CD14-positive monocyte (primary cell): Measurements from ENCODE around the gene KNG1. TPM values are rescaled to one million over a fixed set of nuclear protein-coding genes. Genes with fewer than 3 reads are reported as not detected.

ENCODE experiments used
- DNase-seq, 3 donors: peaks; one replicate each; pipeline ENCODE4 v3.0.0-alpha.2; 2011 to 2022
- H2AFZ ChIP-seq: 2 replicates; pipeline ENCODE4 v1.6.0; 2012; ENCODE audit warnings: mild to moderate bottlenecking, low read depth, low read length, inconsistent platforms; ENCODE audit not compliant: insufficient read depth, poor library complexity, severe bottlenecking
- H3K27ac ChIP-seq, 2 donors: 1 replicate in 1 of 2; 2 replicates in 1 of 2; pipeline ENCODE4 v1.5.1; 2012 to 2013; ENCODE audit warnings: low read length in 2 of 2, control low read depth in 1 of 2, inconsistent platforms in 1 of 2, low read depth in 1 of 2, mild to moderate bottlenecking in 1 of 2
- H3K27me3 ChIP-seq, 2 donors: one replicate each; pipeline versions ENCODE4 v1.6.0 to v1.6.1; 2011 to 2013; ENCODE audit warnings: low read length in 2 of 2; ENCODE audit not compliant: control insufficient read depth in 2 of 2, insufficient read depth in 2 of 2
- H3K36me3 ChIP-seq, 2 donors: replicated peaks in 1 of 2; 1 replicate in 1 of 2; 2 replicates in 1 of 2; pipeline versions ENCODE4 v1.5.1 to v1.6.1; 2012 to 2013; ENCODE audit warnings: low read length in 2 of 2, control low read depth in 1 of 2, inconsistent platforms in 1 of 2, mild to moderate bottlenecking in 1 of 2; ENCODE audit not compliant: insufficient read depth in 2 of 2, control insufficient read depth in 1 of 2
- H3K4me1 ChIP-seq, 2 donors: 1 replicate in 1 of 2; 2 replicates in 1 of 2; pipeline versions ENCODE4 v1.5.1 to v1.6.1; 2012 to 2013; ENCODE audit warnings: low read length in 2 of 2, control low read depth in 1 of 2, inconsistent platforms in 1 of 2, mild to moderate bottlenecking in 1 of 2, moderate library complexity in 1 of 2; ENCODE audit not compliant: insufficient read depth in 2 of 2, control insufficient read depth in 1 of 2
- H3K4me2 ChIP-seq: replicated peaks from 2 replicates; pipeline ENCODE3; 2012; ENCODE audit warnings: low read length, moderate library complexity, mild to moderate bottlenecking; ENCODE audit not compliant: poor library complexity, severe bottlenecking; ENCODE audit errors: extremely low read depth
- H3K4me3 ChIP-seq, 3 experiments: fragments of 200-600 bp in 1 of 3; sonication (generic) in 1 of 3; replicated peaks in 1 of 3; 1 replicate in 2 of 3; 2 replicates in 1 of 3; pipeline ENCODE4 v1.5.1; 2011 to 2013; ENCODE audit warnings: low read length in 3 of 3, mild to moderate bottlenecking in 3 of 3, control low read depth in 2 of 3, low read depth in 2 of 3, inconsistent platforms in 1 of 3, moderate library complexity in 1 of 3
- H3K79me2 ChIP-seq: 2 replicates; pipeline ENCODE4 v1.6.0; 2012; ENCODE audit warnings: mild to moderate bottlenecking, control low read depth, inconsistent platforms, low read length, moderate library complexity; ENCODE audit not compliant: insufficient read depth
- H3K9ac ChIP-seq: 2 replicates; pipeline ENCODE4 v1.6.0; 2017; ENCODE audit warnings: low read length, mild to moderate bottlenecking; ENCODE audit not compliant: insufficient read depth, poor library complexity, severe bottlenecking
- H3K9me3 ChIP-seq, 2 donors: replicated peaks in 1 of 2; 1 replicate in 1 of 2; 2 replicates in 1 of 2; pipeline versions ENCODE4 v1.5.1 to v1.6.1; 2012 to 2013; ENCODE audit warnings: low read length in 2 of 2, control low read depth in 1 of 2; ENCODE audit not compliant: control insufficient read depth in 1 of 2, insufficient read depth in 1 of 2
- H4K20me1 ChIP-seq: 2 replicates; pipeline ENCODE4 v1.6.0; 2012; ENCODE audit warnings: mild to moderate bottlenecking, low read length, control low read depth, moderate library complexity; ENCODE audit not compliant: insufficient read depth
- H3K27ac Mint-ChIP-seq, 7 donors: one replicate each; pipeline ENCODE4 v1.8.0; 2020; ENCODE audit warnings: mild to moderate bottlenecking in 7 of 7, mixed read lengths in 7 of 7, moderate library complexity in 6 of 7, inconsistent platforms in 2 of 7
- H3K27me3 Mint-ChIP-seq, 3 donors: one replicate each; pipeline ENCODE4 v1.8.0; 2021 to 2022; ENCODE audit warnings: low read depth in 3 of 3, mild to moderate bottlenecking in 3 of 3, mixed read lengths in 3 of 3, moderate library complexity in 3 of 3, inconsistent platforms in 1 of 3
- H3K36me3 Mint-ChIP-seq, 2 donors: one replicate each; pipeline ENCODE4 v1.8.0; 2020; ENCODE audit warnings: mixed read lengths in 2 of 2, inconsistent platforms in 1 of 2, mild to moderate bottlenecking in 1 of 2
- H3K4me1 Mint-ChIP-seq: one replicate; pipeline ENCODE4 v1.8.0; 2020; ENCODE audit warnings: mild to moderate bottlenecking, mixed read lengths
- H3K4me3 Mint-ChIP-seq, 2 donors: one replicate each; pipeline ENCODE4 v1.8.0; 2020; ENCODE audit warnings: mild to moderate bottlenecking in 2 of 2, mixed read lengths in 2 of 2, moderate library complexity in 1 of 2
- H3K9me3 Mint-ChIP-seq, 7 donors: one replicate each; pipeline ENCODE4 v1.8.0; 2020 to 2022; ENCODE audit warnings: mixed read lengths in 7 of 7, mild to moderate bottlenecking in 6 of 7, moderate library complexity in 6 of 7, inconsistent platforms in 2 of 7
- WGBS: methylation state at CpG from one replicate; pipeline ENCODE4 v1.1.5; 2013; ENCODE audit warnings: missing lambda C conversion rate; ENCODE audit not compliant: insufficient coverage; 5-methylcytosine and 5-hydroxymethylcytosine counted together
- intact Hi-C, 2 donors: fragments of 100-400 bp; cut with micrococcal nuclease; formaldehyde crosslinking; loops; one replicate each; pipeline versions ENCODE4 v1.15.0 to v1.15.1; 2023
- polyA plus RNA-seq, 3 donors: library from polyadenylated mRNA; depleted of rRNA in 1 of 3; unstranded in 2 of 3; stranded (reverse) in 1 of 3; fragments of 300-500 nt in 2 of 3; fragments of >200 nt in 1 of 3; fragmentation: Illumina TruSeq in 2 of 3; gene quantifications; 1 replicate in 2 of 3; 2 replicates in 1 of 3; pipeline ENCODE4 v1.2.3, GENCODE V29; 2012 to 2021
- TF ChIP-seq, protein P1 (sequence below): fragments of 200-600 bp; IDR thresholded peaks from one replicate; pipeline ENCODE4 v1.8.0; 2022; ENCODE audit warnings: antibody characterized with exemption, mild to moderate bottlenecking

The KNG1 gene
- polyA plus RNA-seq, 3 donors: not detected

DNA sequence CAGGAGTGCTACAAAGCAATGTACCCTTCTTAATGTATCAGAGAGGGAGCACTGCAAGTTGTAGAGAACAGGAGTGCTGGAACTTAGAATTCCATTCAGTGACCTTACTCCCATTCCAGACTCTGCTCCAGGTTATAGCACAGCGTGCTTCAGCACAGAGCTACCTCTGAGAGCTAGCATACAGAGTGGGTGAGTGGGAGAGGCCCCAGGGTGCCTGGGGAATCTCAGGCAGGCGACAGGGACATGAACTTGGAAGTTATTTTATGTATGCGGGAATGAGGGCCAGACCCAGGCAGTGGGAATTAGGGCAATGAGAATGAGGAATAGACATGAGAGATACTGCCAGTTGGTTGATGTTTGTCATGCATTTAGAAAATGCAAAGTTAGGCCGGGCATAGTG, 3.7 kb upstream of the KNG1 start:
- Histone ChIP-seq H3K9me3 (no peaks in the 10 kb centered on the region), H3K27me3 (no peaks in the 10 kb centered on the region), H4K20me1 (no peaks in the 10 kb centered on the region), H3K4me2 (no peak overlapping the region), H3K27ac (no peak overlapping the region), H3K79me2 (no peaks in the 10 kb centered on the region), H3K4me1 (no peaks in the 10 kb centered on the region), H3K36me3 (no peaks in the 10 kb centered on the region), H3K4me3 (no peak overlapping the region), H2AFZ (no peak overlapping the region), H3K9ac (no peak overlapping the region)
- Mint-ChIP-seq H3K4me1 (no peaks in the 10 kb centered on the region), H3K27me3 (peaks cover 3 to 11% (median 7%) of the 10 kb centered on the region in 3 donors), H3K36me3 (no peaks in the 10 kb centered on the region), H3K9me3 (peaks cover 0 to 2% (median 0%) of the 10 kb centered on the region in 7 donors), H3K4me3 (no peak overlapping the region), H3K27ac (no peak overlapping the region)
- no peak for DNase-seq
- 96% methylated on average over 3 of the region's 4 CpGs for WGBS
- TF ChIP-seq, protein P1, sequence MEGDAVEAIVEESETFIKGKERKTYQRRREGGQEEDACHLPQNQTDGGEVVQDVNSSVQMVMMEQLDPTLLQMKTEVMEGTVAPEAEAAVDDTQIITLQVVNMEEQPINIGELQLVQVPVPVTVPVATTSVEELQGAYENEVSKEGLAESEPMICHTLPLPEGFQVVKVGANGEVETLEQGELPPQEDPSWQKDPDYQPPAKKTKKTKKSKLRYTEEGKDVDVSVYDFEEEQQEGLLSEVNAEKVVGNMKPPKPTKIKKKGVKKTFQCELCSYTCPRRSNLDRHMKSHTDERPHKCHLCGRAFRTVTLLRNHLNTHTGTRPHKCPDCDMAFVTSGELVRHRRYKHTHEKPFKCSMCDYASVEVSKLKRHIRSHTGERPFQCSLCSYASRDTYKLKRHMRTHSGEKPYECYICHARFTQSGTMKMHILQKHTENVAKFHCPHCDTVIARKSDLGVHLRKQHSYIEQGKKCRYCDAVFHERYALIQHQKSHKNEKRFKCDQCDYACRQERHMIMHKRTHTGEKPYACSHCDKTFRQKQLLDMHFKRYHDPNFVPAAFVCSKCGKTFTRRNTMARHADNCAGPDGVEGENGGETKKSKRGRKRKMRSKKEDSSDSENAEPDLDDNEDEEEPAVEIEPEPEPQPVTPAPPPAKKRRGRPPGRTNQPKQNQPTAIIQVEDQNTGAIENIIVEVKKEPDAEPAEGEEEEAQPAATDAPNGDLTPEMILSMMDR: no peak
- intact Hi-C loops: no loop called here

DNA sequence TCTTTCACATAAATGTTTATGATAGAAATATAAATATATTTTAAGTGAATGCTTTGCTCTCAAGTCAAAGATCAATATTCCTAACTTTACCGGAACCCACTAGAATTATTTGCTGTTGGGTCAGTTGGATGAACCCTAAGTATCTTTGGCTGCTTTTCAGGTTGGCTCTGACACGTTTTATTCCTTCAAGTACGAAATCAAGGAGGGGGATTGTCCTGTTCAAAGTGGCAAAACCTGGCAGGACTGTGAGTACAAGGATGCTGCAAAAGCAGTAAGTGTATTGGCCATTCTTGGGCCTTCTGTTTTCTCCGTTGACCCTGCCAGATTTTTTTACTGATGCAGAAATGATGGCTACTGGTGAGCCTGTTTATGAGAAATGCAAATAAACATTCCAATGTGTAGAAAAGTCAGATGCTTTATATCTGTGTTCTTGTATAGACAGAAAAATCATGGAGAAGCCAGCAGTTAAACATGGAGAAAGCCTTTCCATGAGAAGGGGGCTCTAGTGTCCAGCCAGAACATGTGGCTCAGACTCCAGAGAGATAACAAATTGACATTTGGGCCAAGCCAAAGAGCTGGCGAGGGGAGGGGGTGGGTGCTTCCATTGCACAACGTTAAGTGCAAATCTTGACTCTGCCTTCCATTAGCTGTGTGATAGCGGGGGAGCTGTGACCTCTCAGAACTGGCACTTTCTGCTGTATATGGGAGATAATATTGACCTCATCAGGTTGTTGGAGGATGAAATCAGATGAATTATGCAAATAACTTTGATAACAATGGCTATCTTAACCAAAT, 3.0 kb downstream of the KNG1 start:
- Histone ChIP-seq H3K4me1 (no peaks in the 10 kb centered on the region), H3K27ac (no peak overlapping the region), H3K4me2 (no peak overlapping the region), H3K27me3 (no peaks in the 10 kb centered on the region), H3K4me3 (no peak overlapping the region), H3K79me2 (no peaks in the 10 kb centered on the region), H3K9me3 (no peaks in the 10 kb centered on the region), H4K20me1 (no peaks in the 10 kb centered on the region), H3K9ac (no peak overlapping the region), H2AFZ (no peak overlapping the region), H3K36me3 (no peaks in the 10 kb centered on the region)
- intact Hi-C loops: no loop called here
- H3K27me3 Mint-ChIP-seq: peaks cover 2 to 10% (median 5%) of the 10 kb centered on the region in 3 donors
- TF ChIP-seq, protein P1: no peak
- no peaks in the 10 kb centered on the region for H3K4me1 Mint-ChIP-seq
- 94% methylated on average over 6 of the region's 7 CpGs for WGBS
- no peak overlapping the region for H3K27ac Mint-ChIP-seq
- H3K4me3 Mint-ChIP-seq: no peak overlapping the region
- H3K36me3 Mint-ChIP-seq: no peaks in the 10 kb centered on the region
- H3K9me3 Mint-ChIP-seq: peaks cover 0 to 2% (median 0%) of the 10 kb centered on the region in 7 donors
- DNase-seq: no peak
